Left lung (tissue), 10 donors: ENCODE results near the gene PSMD11. TPM values are rescaled to one million over a fixed set of nuclear protein-coding genes. Genes with fewer than 3 reads are reported as not detected.

Experiments
- ATAC-seq: fragments of 200-7000 bp; cut with Tn5 transposase; one replicate; pipeline ENCODE4 v1.9.1; 2020; ENCODE audit warnings: moderate library complexity
- DNase-seq, 4 donors: peaks; one replicate each; pipeline ENCODE4 v3.0.0-alpha.2; 2013 to 2020
- H3K27ac ChIP-seq, 2 donors: fragments of 200-600 bp; sonication (generic) in 1 of 2; one replicate each; pipeline versions ENCODE4 v1.5.0 to v1.8.0; 2020 to 2021
- H3K27me3 ChIP-seq, 2 donors: fragments of 200-600 bp; sonication (generic) in 1 of 2; one replicate each; pipeline versions ENCODE4 v1.5.0 to v1.8.0; 2020 to 2021
- H3K36me3 ChIP-seq, 2 donors: fragments of 200-600 bp; sonication (generic) in 1 of 2; one replicate each; pipeline versions ENCODE4 v1.5.0 to v1.8.0; 2020 to 2021
- H3K4me1 ChIP-seq, 2 donors: fragments of 200-600 bp; one replicate each; pipeline ENCODE4 v1.8.0; 2021
- H3K4me3 ChIP-seq, 2 donors: fragments of 200-600 bp; sonication (generic) in 1 of 2; one replicate each; pipeline versions ENCODE4 v1.5.0 to v1.8.0; 2020 to 2021; ENCODE audit warnings: mild to moderate bottlenecking in 1 of 2
- H3K9me3 ChIP-seq, 2 donors: fragments of 200-600 bp; sonication (generic) in 1 of 2; one replicate each; pipeline versions ENCODE4 v1.5.0 to v1.8.0; 2020 to 2021
- intact Hi-C, 2 donors: fragments of 100-400 bp; cut with DNase I; formaldehyde crosslinking; loops; one replicate each; pipeline versions ENCODE4 v1.11.2 to v1.14.2; 2022
- polyA plus RNA-seq, 6 donors: library from polyadenylated mRNA; unstranded; fragments of 120-200 nt; gene quantifications; one replicate each; pipeline ENCODE4 v1.2.1, GENCODE V29; 2013; ENCODE audit not compliant: insufficient read length in 6 of 6
- total RNA-seq, 2 donors: library from RNA; stranded (reverse); fragmentation: NEBNext Ultra II Directional; extraction: Animal tissue kit (Norgen Biotek cat#: 25700); gene quantifications; one replicate each; pipeline ENCODE4 v1.2.1, GENCODE V29; 2021
- TF ChIP-seq, protein P1 (sequence below), 2 donors: fragments of 200-600 bp; sonication (generic) in 1 of 2; IDR thresholded peaks; one replicate each; pipeline versions ENCODE4 v1.5.0 to v1.8.0; 2021; ENCODE audit warnings: antibody characterized with exemption in 2 of 2
- donor health status: DM: no; HTN: yes; CAD: no.
- donor health status: DM: no; HTN: no; CAD: no.

Gene PSMD11
- total and polyA plus RNA-seq, 8 donors, result 67.4 to 115 (median 82.8) TPM

GRCh38 chr17:32515677-32516383 lies 71.5 kb downstream of the PSMD11 start:
- ATAC-seq (no peak), DNase-seq (no peak)
- intact Hi-C loops, result no loop called here
- TF ChIP-seq, protein P1, sequence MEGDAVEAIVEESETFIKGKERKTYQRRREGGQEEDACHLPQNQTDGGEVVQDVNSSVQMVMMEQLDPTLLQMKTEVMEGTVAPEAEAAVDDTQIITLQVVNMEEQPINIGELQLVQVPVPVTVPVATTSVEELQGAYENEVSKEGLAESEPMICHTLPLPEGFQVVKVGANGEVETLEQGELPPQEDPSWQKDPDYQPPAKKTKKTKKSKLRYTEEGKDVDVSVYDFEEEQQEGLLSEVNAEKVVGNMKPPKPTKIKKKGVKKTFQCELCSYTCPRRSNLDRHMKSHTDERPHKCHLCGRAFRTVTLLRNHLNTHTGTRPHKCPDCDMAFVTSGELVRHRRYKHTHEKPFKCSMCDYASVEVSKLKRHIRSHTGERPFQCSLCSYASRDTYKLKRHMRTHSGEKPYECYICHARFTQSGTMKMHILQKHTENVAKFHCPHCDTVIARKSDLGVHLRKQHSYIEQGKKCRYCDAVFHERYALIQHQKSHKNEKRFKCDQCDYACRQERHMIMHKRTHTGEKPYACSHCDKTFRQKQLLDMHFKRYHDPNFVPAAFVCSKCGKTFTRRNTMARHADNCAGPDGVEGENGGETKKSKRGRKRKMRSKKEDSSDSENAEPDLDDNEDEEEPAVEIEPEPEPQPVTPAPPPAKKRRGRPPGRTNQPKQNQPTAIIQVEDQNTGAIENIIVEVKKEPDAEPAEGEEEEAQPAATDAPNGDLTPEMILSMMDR (IDR thresholded peaks at IDR 0.05), result no peak
- Histone ChIP-seq H3K27me3 (peaks cover 0 to 36% of the 10 kb centered on the region in 2 donors), H3K27ac (no peak overlapping the region), H3K4me3 (no peak overlapping the region), H3K36me3 (no peaks in the 10 kb centered on the region), H3K4me1 (peaks cover 5 to 17% of the 10 kb centered on the region in 2 donors), H3K9me3 (no peaks in the 10 kb centered on the region)

- TF ChIP-seq, protein P1 (IDR thresholded peaks at IDR 0.05), result no peak
- no peak for ATAC-seq
- DNase-seq, result no peak
These were observed 72.1 kb downstream of the PSMD11 start for GRCh38 chr17:32516450-32516849.

GRCh38 chr17:32516940-32517701 lies 72.8 kb downstream of the PSMD11 start:
- H3K27me3 ChIP-seq, result peaks cover 0 to 36% of the 10 kb centered on the region in 2 donors
- DNase-seq (no peak), ATAC-seq (no peak)
- no peak overlapping the region for H3K4me3 ChIP-seq
- H3K36me3 ChIP-seq, result no peaks in the 10 kb centered on the region
- peaks cover 5 to 17% of the 10 kb centered on the region in 2 donors for H3K4me1 ChIP-seq
- no peak overlapping the region for H3K27ac ChIP-seq
- TF ChIP-seq, protein P1 (IDR thresholded peaks at IDR 0.05), result no peak
- intact Hi-C loops, result no loop called here
- no peaks in the 10 kb centered on the region for H3K9me3 ChIP-seq

More at GRCh38 chr17:32516450-32516849, 72.1 kb downstream of the PSMD11 start:
- intact Hi-C loops, result no loop called here
- Histone ChIP-seq H3K9me3 (no peaks in the 10 kb centered on the region), H3K36me3 (no peaks in the 10 kb centered on the region), H3K27ac (no peak overlapping the region), H3K27me3 (peaks cover 0 to 36% of the 10 kb centered on the region in 2 donors), H3K4me3 (no peak overlapping the region), H3K4me1 (peaks cover 5 to 17% of the 10 kb centered on the region in 2 donors)

GRCh38 chr17:32517982-32518381 lies 73.7 kb downstream of the PSMD11 start:
- peaks cover 0 to 36% of the 10 kb centered on the region in 2 donors for H3K27me3 ChIP-seq
- TF ChIP-seq, protein P1 (IDR thresholded peaks at IDR 0.05), result no peak
- ATAC-seq (no peak), DNase-seq (no peak)
- H3K4me3 ChIP-seq, result no peak overlapping the region
- intact Hi-C loops, result no loop called here
- H3K9me3 ChIP-seq, result no peaks in the 10 kb centered on the region
- H3K4me1 ChIP-seq, result peaks cover 5 to 17% of the 10 kb centered on the region in 2 donors
- H3K27ac ChIP-seq, result no peak overlapping the region
- no peaks in the 10 kb centered on the region for H3K36me3 ChIP-seq

GRCh38 chr17:32518646-32519227 lies 74.4 kb downstream of the PSMD11 start:
- Histone ChIP-seq H3K27ac (no peak overlapping the region), H3K4me1 (peaks cover 5 to 17% of the 10 kb centered on the region in 2 donors), H3K9me3 (no peaks in the 10 kb centered on the region), H3K27me3 (peaks cover 0 to 36% of the 10 kb centered on the region in 2 donors), H3K36me3 (no peaks in the 10 kb centered on the region), H3K4me3 (peak overlapping the region; percentile 24 to 42)
- intact Hi-C loops, result no loop called here
- ATAC-seq (no peak), DNase-seq (no peak)
- TF ChIP-seq, protein P1 (IDR thresholded peaks at IDR 0.05), result no peak
